HG03565 (cell line): Measurements from ENCODE around the gene TYW5.
"Not testable (repeated sequence)": the region's sequence is repeated elsewhere in the genome, so short reads cannot be mapped to it uniquely, and the experiment has no call there.

Experiments used
- ATAC-seq: cut with Tn5 transposase; IDR thresholded peaks from one replicate; pipeline ENCODE4 v1.9.1; 2021; ENCODE audit warnings: mild to moderate bottlenecking, moderate library complexity; ENCODE audit not compliant: unreplicated experiment

TYW5 gene

GRCh38 chr2:199923924-199924323 is 31.4 kb downstream of the TYW5 start:
- no peak for ATAC-seq

GRCh38 chr2:199922856-199923255 is 32.4 kb downstream of the TYW5 start:
- no peak for ATAC-seq

- ATAC-seq = no peak
These were observed 38.3 kb downstream of the TYW5 start for GRCh38 chr2:199916980-199917379.

GRCh38 chr2:199914372-199914958 is 40.8 kb downstream of the TYW5 start:
- no peak for ATAC-seq

- not testable (repeated sequence) for ATAC-seq
These were observed 42.7 kb downstream of the TYW5 start for GRCh38 chr2:199912553-199913114.

GRCh38 chr2:199911877-199912161 is 43.5 kb downstream of the TYW5 start:
- no peak for ATAC-seq

GRCh38 chr2:199911052-199911876 is 44.0 kb downstream of the TYW5 start, which contains the start of gene C2orf69:
C2orf69 (plus strand) TSS chr2:199911293; CDS start chr2:199911439, 146 bp downstream.
- peak; percentile 86 for ATAC-seq

GRCh38 chr2:199910338-199911051 is 44.8 kb downstream of the TYW5 start:
- no peak for ATAC-seq

- ATAC-seq = no peak
These were observed 48.1 kb downstream of the TYW5 start for GRCh38 chr2:199907008-199907714.

GRCh38 chr2:199903111-199903510 is 52.2 kb downstream of the TYW5 start:
- ATAC-seq = no peak

GRCh38 chr2:199902486-199903110 is 52.7 kb downstream of the TYW5 start:
- ATAC-seq = no peak

- ATAC-seq = no peak
These were observed 53.3 kb downstream of the TYW5 start for GRCh38 chr2:199901942-199902341.

GRCh38 chr2:199896617-199897016 is 58.7 kb downstream of the TYW5 start:
- ATAC-seq = no peak

GRCh38 chr2:199895406-199895805 is 59.9 kb downstream of the TYW5 start:
- ATAC-seq = no peak

- ATAC-seq = no peak
These were observed 71.6 kb downstream of the TYW5 start for GRCh38 chr2:199883474-199884212.

GRCh38 chr2:199882667-199883066 is 72.6 kb downstream of the TYW5 start:
- ATAC-seq = no peak
